Neural cell (in vitro differentiated cells): Measurements from ENCODE around the gene VPS39.

ENCODE experiments used
- MXI1 ChIP-seq: fragments of 450-650 bp; conservative IDR thresholded peaks from 2 replicates; pipeline ENCODE4 v1.6.1; 2014; ENCODE audit warnings: antibody characterized with exemption, mild to moderate bottlenecking; ENCODE audit not compliant: poor library complexity, severe bottlenecking
- TF ChIP-seq, protein P1 (sequence below): fragments of 450-650 bp; IDR thresholded peaks from 2 replicates; pipeline ENCODE4 v1.5.1; 2014; ENCODE audit warnings: antibody characterized with exemption, mild to moderate bottlenecking, moderate library complexity; ENCODE audit not compliant: poor library complexity, severe bottlenecking

DNA sequence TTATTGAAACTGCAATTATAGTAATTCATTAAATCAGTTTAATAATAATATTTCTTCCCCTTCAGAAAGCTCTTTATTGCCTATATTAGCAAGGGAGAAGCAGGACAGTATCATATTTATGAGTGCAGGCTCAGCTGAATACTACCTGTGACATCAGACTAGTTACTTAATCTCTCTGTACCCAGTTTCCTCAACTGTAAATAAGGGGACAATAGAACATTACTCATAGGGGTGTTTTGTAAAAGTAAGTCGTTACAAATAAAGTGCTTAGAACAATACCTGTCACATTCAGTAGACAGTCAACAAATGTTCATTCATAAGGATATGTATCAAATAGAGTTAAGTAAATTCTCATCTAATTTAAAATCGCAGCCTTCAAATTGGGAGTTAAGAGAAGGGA is 12.1 kb upstream of the VPS39 start:
- TF ChIP-seq, protein P1, sequence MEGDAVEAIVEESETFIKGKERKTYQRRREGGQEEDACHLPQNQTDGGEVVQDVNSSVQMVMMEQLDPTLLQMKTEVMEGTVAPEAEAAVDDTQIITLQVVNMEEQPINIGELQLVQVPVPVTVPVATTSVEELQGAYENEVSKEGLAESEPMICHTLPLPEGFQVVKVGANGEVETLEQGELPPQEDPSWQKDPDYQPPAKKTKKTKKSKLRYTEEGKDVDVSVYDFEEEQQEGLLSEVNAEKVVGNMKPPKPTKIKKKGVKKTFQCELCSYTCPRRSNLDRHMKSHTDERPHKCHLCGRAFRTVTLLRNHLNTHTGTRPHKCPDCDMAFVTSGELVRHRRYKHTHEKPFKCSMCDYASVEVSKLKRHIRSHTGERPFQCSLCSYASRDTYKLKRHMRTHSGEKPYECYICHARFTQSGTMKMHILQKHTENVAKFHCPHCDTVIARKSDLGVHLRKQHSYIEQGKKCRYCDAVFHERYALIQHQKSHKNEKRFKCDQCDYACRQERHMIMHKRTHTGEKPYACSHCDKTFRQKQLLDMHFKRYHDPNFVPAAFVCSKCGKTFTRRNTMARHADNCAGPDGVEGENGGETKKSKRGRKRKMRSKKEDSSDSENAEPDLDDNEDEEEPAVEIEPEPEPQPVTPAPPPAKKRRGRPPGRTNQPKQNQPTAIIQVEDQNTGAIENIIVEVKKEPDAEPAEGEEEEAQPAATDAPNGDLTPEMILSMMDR = no peak
- TF ChIP-seq MXI1 = no peak
